Endothelial cell of umbilical vein (primary cell): ENCODE results near the gene HIVEP3. TPM values are rescaled to one million over a fixed set of nuclear protein-coding genes. Genes with fewer than 3 reads are reported as not detected.

Source experiments
- BruUV-seq: library from RNA; stranded (reverse); fragments of 400-500 nt; replicated peaks from 2 replicates; lab custom pipeline; 2021; lab: Mats Ljungman, UMichigan
- CTCF ChIA-PET: fragments of 300-600, 350-600 bp; sonication (Branson Sonifier 250); formaldehyde crosslinking; loops from one replicate; lab custom pipeline; 2021; ENCODE audit warnings: antibody characterized with exemption, inconsistent platforms; lab: Charles Lee
- POLR2A ChIA-PET: fragments of 300-600, 350-600 bp; sonication (Branson Sonifier 250); formaldehyde crosslinking; loops from one replicate; lab custom pipeline; 2021; ENCODE audit warnings: antibody characterized with exemption, inconsistent platforms; lab: Charles Lee
- DNase-seq: peaks from one replicate; pipeline ENCODE4 v3.0.0-alpha.2; 2011; ENCODE audit warnings: low read depth, low spot score
- FAIRE-seq: peaks from 2 replicates; lab custom pipeline; 2011; peaks lifted over from hg19 to GRCh38; lab: Jason Lieb, UNC
- H2AFZ ChIP-seq: 2 replicates; pipeline ENCODE4 v1.6.0; 2012; ENCODE audit warnings: low read depth, low read length, control low read depth, inconsistent platforms
- H3K27ac ChIP-seq: 2 replicates; pipeline ENCODE4 v1.5.1; 2011; ENCODE audit warnings: low read depth, mild to moderate bottlenecking, control low read depth, low read length, moderate library complexity; ENCODE audit not compliant: insufficient read depth
- H3K27me3 ChIP-seq, 2 experiments: 2 replicates each; pipeline versions ENCODE4 v1.6.0 to v1.6.1; 2011; ENCODE audit warnings: low read length in 2 of 2, mixed read lengths in 1 of 2; ENCODE audit not compliant: control insufficient read depth in 2 of 2, insufficient read depth in 2 of 2
- H3K36me3 ChIP-seq, 2 experiments: 2 replicates in 1 of 2; 3 replicates in 1 of 2; pipeline ENCODE4 v1.5.1; 2011; ENCODE audit warnings: low read length in 2 of 2, mild to moderate bottlenecking in 1 of 2, moderate library complexity in 1 of 2; ENCODE audit not compliant: control insufficient read depth in 2 of 2, insufficient read depth in 2 of 2; ENCODE audit errors: extremely low read depth in 1 of 2
- H3K4me1 ChIP-seq: 3 replicates; pipeline ENCODE4 v1.5.1; 2011; ENCODE audit warnings: mild to moderate bottlenecking, low read length; ENCODE audit not compliant: control insufficient read depth, insufficient read depth; ENCODE audit errors: extremely low read depth
- H3K4me2 ChIP-seq: 2 replicates; pipeline ENCODE4 v1.6.1; 2011; ENCODE audit warnings: low read length, control low read depth, mixed read lengths; ENCODE audit not compliant: insufficient read depth
- H3K4me3 ChIP-seq, 3 experiments: fragments of 200-600 bp in 1 of 3; sonication (generic), shearing (Covaris generic) in 1 of 3; replicated peaks in 1 of 3; 2 replicates each; pipeline ENCODE4 v1.5.1; 2011 to 2016; ENCODE audit warnings: control low read depth in 3 of 3, low read length in 3 of 3, mild to moderate bottlenecking in 2 of 3, inconsistent platforms in 1 of 3, low read depth in 1 of 3, moderate library complexity in 1 of 3; ENCODE audit not compliant: insufficient read depth in 1 of 3
- H3K79me2 ChIP-seq: 2 replicates; pipeline ENCODE4 v1.6.0; 2012; ENCODE audit warnings: low read length, inconsistent platforms; ENCODE audit not compliant: control insufficient read depth, insufficient read depth
- H3K9ac ChIP-seq: replicated peaks from 2 replicates; pipeline ENCODE3; 2011; ENCODE audit warnings: low read length, control low read depth; ENCODE audit not compliant: insufficient read depth; ENCODE audit errors: extremely low read depth
- H3K9me1 ChIP-seq: replicated peaks from 3 replicates; pipeline ENCODE4 v1.6.0; 2011; ENCODE audit warnings: mild to moderate bottlenecking, low read length; ENCODE audit not compliant: control insufficient read depth, insufficient read depth; ENCODE audit errors: extremely low read depth
- H3K9me3 ChIP-seq: replicated peaks from 2 replicates; pipeline ENCODE4 v1.5.1; 2012; ENCODE audit warnings: low read length, inconsistent platforms; ENCODE audit not compliant: control insufficient read depth, insufficient read depth
- H4K20me1 ChIP-seq: replicated peaks from 2 replicates; pipeline ENCODE3; 2011; ENCODE audit warnings: mild to moderate bottlenecking, low read length; ENCODE audit not compliant: control insufficient read depth, insufficient read depth; ENCODE audit errors: extremely low read depth
- CTCF ChIP-seq, 2 donors: IDR thresholded peaks; 1 replicate in 1 of 2; 2 replicates in 1 of 2; pipeline ENCODE4 v1.5.1; 2011; ENCODE audit warnings: low read length in 2 of 2, mild to moderate bottlenecking in 2 of 2, moderate library complexity in 2 of 2, control low read depth in 1 of 2, inconsistent platforms in 1 of 2, low read depth in 1 of 2; ENCODE audit not compliant: insufficient read depth in 1 of 2; ENCODE audit errors: extremely low read depth in 1 of 2
- EZH2 ChIP-seq: IDR thresholded peaks from 2 replicates; pipeline ENCODE4 v1.6.1; 2012; ENCODE audit warnings: borderline replicate concordance, low read depth, mild to moderate bottlenecking, moderate library complexity, low read length, inconsistent platforms; ENCODE audit not compliant: severe bottlenecking
- FOS ChIP-seq: IDR thresholded peaks from 2 replicates; pipeline ENCODE4 v1.6.1; 2011; ENCODE audit warnings: mild to moderate bottlenecking, low read length, moderate library complexity, borderline replicate concordance; ENCODE audit not compliant: insufficient read depth
- GATA2 ChIP-seq: IDR thresholded peaks from 2 replicates; pipeline ENCODE4 v1.7.0; 2011; ENCODE audit warnings: low read depth, mild to moderate bottlenecking, moderate library complexity, mixed read lengths, low read length; ENCODE audit not compliant: insufficient read length, insufficient read depth
- JUN ChIP-seq: IDR thresholded peaks from 2 replicates; pipeline ENCODE4 v1.6.1; 2011; ENCODE audit warnings: borderline replicate concordance, low read depth; ENCODE audit not compliant: insufficient read length, insufficient read depth
- MYC ChIP-seq: IDR thresholded peaks from one replicate; pipeline ENCODE4 v1.6.1; 2011; ENCODE audit warnings: mild to moderate bottlenecking, low read depth, low read length
- POLR2A ChIP-seq: IDR thresholded peaks from 2 replicates; pipeline ENCODE4 v1.6.1; 2012; ENCODE audit warnings: low read depth, mild to moderate bottlenecking, control low read depth, low read length
- POLR2AphosphoS5 ChIP-seq: IDR thresholded peaks from 2 replicates; pipeline ENCODE4 v1.6.1; 2012; ENCODE audit warnings: low read depth, mild to moderate bottlenecking, control low read depth, low read length, moderate library complexity; ENCODE audit not compliant: insufficient read depth
- dilution Hi-C: fragments of 300-500 bp; cut with MboI; formaldehyde crosslinking; loops from one replicate; pipeline ENCODE4 v1.15.0; 2019; ENCODE audit warnings: low sequenced_read_pairs; ENCODE audit not compliant: extremely low pct_ligation_motif_present
- intact Hi-C: fragments of 100-400 bp; cut with micrococcal nuclease; formaldehyde crosslinking; loops from one replicate; pipeline ENCODE4 v1.10.0; 2022
- polyA plus RNA-seq, 4 experiments: library from polyadenylated mRNA; depleted of rRNA in 3 of 4; stranded (reverse) in 3 of 4; unstranded in 1 of 4; fragments of >200 nt; gene quantifications; 2 replicates each; pipeline versions ENCODE4 v1.2.1 to v1.2.3, GENCODE V29; 2011 to 2012; ENCODE audit warnings: missing spikeins in 1 of 4
- total RNA-seq: library from RNA; stranded (reverse); gene quantifications from 2 replicates; pipeline ENCODE4 v1.2.3, GENCODE V29; 2021
- TF ChIP-seq, protein P1 (sequence below): IDR thresholded peaks from 2 replicates; pipeline ENCODE4 v1.6.1; 2011; ENCODE audit not compliant: insufficient read depth, insufficient read length

Gene HIVEP3
- total and polyA plus RNA-seq, 2 donors (not counting 3 experiments of a cell fraction or from before 2014, with no cell fraction given) = 3.4 to 4.0 TPM

- Histone ChIP-seq H3K27me3 (no peaks in the 10 kb centered on the region), H3K4me3 (no peak overlapping the region), H3K79me2 (no peaks in the 10 kb centered on the region), H3K4me1 (no peaks in the 10 kb centered on the region), H3K9me1 (no peaks in the 10 kb centered on the region), H2AFZ (no peak overlapping the region), H3K36me3 (no peaks in the 10 kb centered on the region), H3K4me2 (no peak overlapping the region), H3K9me3 (no peaks in the 10 kb centered on the region), H4K20me1 (no peaks in the 10 kb centered on the region), H3K9ac (no peak overlapping the region), H3K27ac (no peak overlapping the region)
- FAIRE-seq (no peak), DNase-seq (no peak)
- ChIA-PET POLR2A (no interaction called here), CTCF (interaction anchor here (2.1 kb wide), 1 partner anchor 9 kb away, joined by 6 read pairs; no protein-coding TSS in a partner anchor)
- no TSS peak for BruUV-seq
- intact Hi-C loops = no loop called here
- dilution Hi-C loops = no loop called here
- TF ChIP-seq EZH2 (no peak), FOS (no peak), POLR2A (no peak), CTCF (IDR thresholded peaks at IDR 0.05; ENCODE audit: extremely low read depth in 1 of 2, insufficient read depth in 1 of 2, low read depth in 1 of 2, low read length in 2 of 2) (no peak), GATA2 (no peak), POLR2AphosphoS5 (no peak), JUN (no peak), MYC (no peak)
- TF ChIP-seq, protein P1, sequence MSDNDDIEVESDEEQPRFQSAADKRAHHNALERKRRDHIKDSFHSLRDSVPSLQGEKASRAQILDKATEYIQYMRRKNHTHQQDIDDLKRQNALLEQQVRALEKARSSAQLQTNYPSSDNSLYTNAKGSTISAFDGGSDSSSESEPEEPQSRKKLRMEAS = no peak
Observed at GRCh38 chr1:41587791-41588190, 330.9 kb downstream of the HIVEP3 start.
